Thymus (tissue), 11 donors: Measurements from ENCODE around the gene FRMD4A. TPM values are rescaled to one million over a fixed set of nuclear protein-coding genes. Genes with fewer than 3 reads are reported as not detected.

Experiments
- DNase-seq, 9 donors: peaks; one replicate each; pipeline ENCODE4 v3.0.0-alpha.2; 2013; ENCODE audit warnings: low spot score in 9 of 9, low read depth in 6 of 9, missing footprints in 1 of 9
- H3K27ac ChIP-seq, 2 donors: one replicate each; pipeline ENCODE4 v1.5.1; 2013; ENCODE audit warnings: control low read depth in 1 of 2, low read depth in 1 of 2, low read length in 1 of 2, mild to moderate bottlenecking in 1 of 2, moderate library complexity in 1 of 2
- H3K27me3 ChIP-seq, 2 donors: one replicate each; pipeline ENCODE4 v1.5.1; 2013; ENCODE audit warnings: low read length in 1 of 2; ENCODE audit not compliant: control insufficient read depth in 2 of 2, insufficient read depth in 1 of 2
- H3K36me3 ChIP-seq, 2 donors: one replicate each; pipeline ENCODE4 v1.5.1; 2013; ENCODE audit warnings: low read length in 1 of 2, mild to moderate bottlenecking in 1 of 2, moderate library complexity in 1 of 2; ENCODE audit not compliant: control insufficient read depth in 2 of 2, insufficient read depth in 2 of 2
- H3K4me1 ChIP-seq, 2 donors: one replicate each; pipeline ENCODE4 v1.5.1; 2013; ENCODE audit warnings: low read length in 2 of 2; ENCODE audit not compliant: control insufficient read depth in 2 of 2, insufficient read depth in 2 of 2
- H3K4me3 ChIP-seq, 2 donors: one replicate each; pipeline ENCODE4 v1.5.1; 2013; ENCODE audit warnings: low read length in 2 of 2, control low read depth in 1 of 2, mild to moderate bottlenecking in 1 of 2
- H3K9me3 ChIP-seq, 2 donors: one replicate each; pipeline ENCODE4 v1.5.1; 2013; ENCODE audit warnings: low read length in 1 of 2, mild to moderate bottlenecking in 1 of 2; ENCODE audit not compliant: control insufficient read depth in 2 of 2, insufficient read depth in 1 of 2
- whole genome bisulfite sequencing: extraction: QIAGEN DNeasy Blood & Tissue Kit; methylation state at CpG from one replicate; pipeline ENCODE4 v1.1.7; 2013; 5-methylcytosine and 5-hydroxymethylcytosine counted together
- polyA plus RNA-seq: library from polyadenylated mRNA; stranded (reverse); fragments of 200-250 nt; gene quantifications from one replicate; pipeline ENCODE4 v1.2.3, GENCODE V29; 2013
- total RNA-seq: library from RNA; stranded (reverse); fragments of 120-200 nt; gene quantifications from one replicate; pipeline ENCODE4 v1.2.4, GENCODE V29; 2013
- donor health status: healthy.

FRMD4A gene
- total and polyA plus RNA-seq, 2 donors, result 13.3 to 16.2 TPM

GRCh38 chr10:13990392-13990805 lies 340.3 kb downstream of the FRMD4A start:
- Histone ChIP-seq H3K4me3 (no peak overlapping the region), H3K36me3 (no peaks in the 10 kb centered on the region), H3K27ac (peak overlapping the region in 1 of 2 donors; percentile 28), H3K27me3 (no peaks in the 10 kb centered on the region), H3K9me3 (no peaks in the 10 kb centered on the region), H3K4me1 (peaks cover 0 to 5% of the 10 kb centered on the region in 2 donors)
- 86% methylated on average over 12 of the region's 12 CpGs for WGBS
- no peak for DNase-seq

- Histone ChIP-seq H3K9me3 (no peaks in the 10 kb centered on the region), H3K36me3 (no peaks in the 10 kb centered on the region), H3K4me3 (no peak overlapping the region), H3K27me3 (no peaks in the 10 kb centered on the region), H3K27ac (no peak overlapping the region), H3K4me1 (peaks cover 0 to 5% of the 10 kb centered on the region in 2 donors)
- over 99% methylated on average over 2 of the region's 2 CpGs for WGBS
- no peak for DNase-seq
Measured at GRCh38 chr10:13989616-13990015, 341.1 kb downstream of the FRMD4A start.

- H3K9me3 ChIP-seq, result no peaks in the 10 kb centered on the region
- no peaks in the 10 kb centered on the region for H3K27me3 ChIP-seq
- DNase-seq, result no peak
- H3K4me1 ChIP-seq, result peaks cover 0 to 5% of the 10 kb centered on the region in 2 donors
- no peak overlapping the region for H3K27ac ChIP-seq
- no peaks in the 10 kb centered on the region for H3K36me3 ChIP-seq
- H3K4me3 ChIP-seq, result no peak overlapping the region
- WGBS, result 58% methylated on average over 9 of the region's 9 CpGs
Measured at GRCh38 chr10:13987446-13987845, 343.3 kb downstream of the FRMD4A start.

- DNase-seq, result no peak
- Histone ChIP-seq H3K4me3 (no peak overlapping the region), H3K27ac (no peak overlapping the region), H3K36me3 (no peaks in the 10 kb centered on the region), H3K9me3 (no peaks in the 10 kb centered on the region), H3K27me3 (no peaks in the 10 kb centered on the region), H3K4me1 (no peaks in the 10 kb centered on the region)
- 91% methylated on average over 7 of the region's 7 CpGs for WGBS
Measured at GRCh38 chr10:13984647-13985155, 346.0 kb downstream of the FRMD4A start.

GRCh38 chr10:13983035-13983434 lies 347.7 kb downstream of the FRMD4A start:
- no peak for DNase-seq
- no peak overlapping the region for H3K27ac ChIP-seq
- 91% methylated on average over 9 of the region's 9 CpGs for WGBS

GRCh38 chr10:13978533-13979115 lies 352.1 kb downstream of the FRMD4A start:
- Histone ChIP-seq H3K36me3 (no peaks in the 10 kb centered on the region), H3K4me1 (no peaks in the 10 kb centered on the region), H3K9me3 (no peaks in the 10 kb centered on the region), H3K4me3 (no peak overlapping the region), H3K27me3 (no peaks in the 10 kb centered on the region), H3K27ac (no peak overlapping the region)
- 87% methylated on average over 4 of the region's 4 CpGs for WGBS
- no peak for DNase-seq

More at GRCh38 chr10:13983035-13983434, 347.7 kb downstream of the FRMD4A start:
- Histone ChIP-seq H3K27me3 (no peaks in the 10 kb centered on the region), H3K4me1 (no peaks in the 10 kb centered on the region), H3K4me3 (no peak overlapping the region), H3K9me3 (no peaks in the 10 kb centered on the region), H3K36me3 (no peaks in the 10 kb centered on the region)

- Histone ChIP-seq H3K27me3 (no peaks in the 10 kb centered on the region), H3K4me1 (no peaks in the 10 kb centered on the region), H3K36me3 (no peaks in the 10 kb centered on the region), H3K4me3 (no peak overlapping the region), H3K9me3 (no peaks in the 10 kb centered on the region), H3K27ac (no peak overlapping the region)
- no peak for DNase-seq
- 96% methylated on average over 3 of the region's 3 CpGs for WGBS
Measured at GRCh38 chr10:13977861-13978532, 352.7 kb downstream of the FRMD4A start.

GRCh38 chr10:13973742-13974141 lies 357.0 kb downstream of the FRMD4A start:
- WGBS, result 97% methylated on average over 4 of the region's 4 CpGs
- no peak overlapping the region for H3K27ac ChIP-seq
- no peaks in the 10 kb centered on the region for H3K4me1 ChIP-seq
- no peak for DNase-seq
- H3K9me3 ChIP-seq, result no peaks in the 10 kb centered on the region
- H3K27me3 ChIP-seq, result peaks cover 0 to 3% of the 10 kb centered on the region in 2 donors
- no peak overlapping the region for H3K4me3 ChIP-seq
- H3K36me3 ChIP-seq, result no peaks in the 10 kb centered on the region

- H3K4me1 ChIP-seq, result no peaks in the 10 kb centered on the region
- peaks cover 0 to 3% of the 10 kb centered on the region in 2 donors for H3K27me3 ChIP-seq
- H3K9me3 ChIP-seq, result no peaks in the 10 kb centered on the region
- 64% methylated on average over 4 of the region's 4 CpGs for WGBS
- no peak for DNase-seq
- no peaks in the 10 kb centered on the region for H3K36me3 ChIP-seq
- H3K27ac ChIP-seq, result no peak overlapping the region
- no peak overlapping the region for H3K4me3 ChIP-seq
Measured at GRCh38 chr10:13972609-13973008, 358.1 kb downstream of the FRMD4A start.
